ENCODE measurements around the gene FGF3. TPM values are rescaled to one million over a fixed set of nuclear protein-coding genes. Genes with fewer than 3 reads are reported as not detected.

The FGF3 gene
- total RNA-seq, 1 donor from 2014 or later = not detected

- Mint-ChIP-seq H3K4me3 (no peak overlapping the region), H3K9me3 (no peaks in the 10 kb centered on the region), H3K4me1 (ENCODE audit: low read depth) (no peaks in the 10 kb centered on the region), H3K36me3 (ENCODE audit: low read depth) (no peaks in the 10 kb centered on the region), H3K27ac (no peak overlapping the region), H3K27me3 (ENCODE audit: insufficient read depth) (peaks cover 4% of the 10 kb centered on the region)
- intact Hi-C loops (cut with micrococcal nuclease) = no loop called here
- DNase-seq (ENCODE audit: low spot score) = no peak
Measured at GRCh38 chr11:69840371-69841169, 21.4 kb upstream of the FGF3 start.

GRCh38 chr11:69839516-69839915, 20.3 kb upstream of the FGF3 start:
- no peaks in the 10 kb centered on the region for H3K4me1 Mint-ChIP-seq (ENCODE audit: low read depth)
- intact Hi-C loops (cut with micrococcal nuclease) = no loop called here
- H3K27me3 Mint-ChIP-seq (ENCODE audit: insufficient read depth) = peaks cover 5% of the 10 kb centered on the region
- no peak overlapping the region for H3K4me3 Mint-ChIP-seq
- no peak for DNase-seq (ENCODE audit: low spot score)
- H3K27ac Mint-ChIP-seq = no peak overlapping the region
- no peaks in the 10 kb centered on the region for H3K9me3 Mint-ChIP-seq
- H3K36me3 Mint-ChIP-seq (ENCODE audit: low read depth) = no peaks in the 10 kb centered on the region

GRCh38 chr11:69837791-69838190, 18.6 kb upstream of the FGF3 start:
- peaks cover 10% of the 10 kb centered on the region for H3K27me3 Mint-ChIP-seq (ENCODE audit: insufficient read depth)
- intact Hi-C loops (cut with micrococcal nuclease) = no loop called here
- H3K4me3 Mint-ChIP-seq = no peak overlapping the region
- no peak for DNase-seq (ENCODE audit: low spot score)
- no peak overlapping the region for H3K27ac Mint-ChIP-seq
- no peaks in the 10 kb centered on the region for H3K4me1 Mint-ChIP-seq (ENCODE audit: low read depth)
- no peaks in the 10 kb centered on the region for H3K9me3 Mint-ChIP-seq
- no peaks in the 10 kb centered on the region for H3K36me3 Mint-ChIP-seq (ENCODE audit: low read depth)

- Mint-ChIP-seq H3K36me3 (ENCODE audit: low read depth) (no peaks in the 10 kb centered on the region), H3K27me3 (ENCODE audit: insufficient read depth) (peaks cover 21% of the 10 kb centered on the region)
- intact Hi-C loops (cut with micrococcal nuclease) = no loop called here
Measured at GRCh38 chr11:69836401-69836800, 17.2 kb upstream of the FGF3 start.

GRCh38 chr11:69834811-69835800, 15.9 kb upstream of the FGF3 start:
- Mint-ChIP-seq H3K9me3 (no peaks in the 10 kb centered on the region), H3K4me3 (no peak overlapping the region), H3K27me3 (ENCODE audit: insufficient read depth) (peaks cover 21% of the 10 kb centered on the region), H3K4me1 (ENCODE audit: low read depth) (no peaks in the 10 kb centered on the region), H3K27ac (no peak overlapping the region), H3K36me3 (ENCODE audit: low read depth) (no peaks in the 10 kb centered on the region)
- DNase-seq (ENCODE audit: low spot score) = no peak
- intact Hi-C loops (cut with micrococcal nuclease) = no loop called here

More at GRCh38 chr11:69836401-69836800, 17.2 kb upstream of the FGF3 start:
- H3K27ac Mint-ChIP-seq = no peak overlapping the region
- no peak for DNase-seq (ENCODE audit: low spot score)
- no peak overlapping the region for H3K4me3 Mint-ChIP-seq
- no peaks in the 10 kb centered on the region for H3K9me3 Mint-ChIP-seq
- H3K4me1 Mint-ChIP-seq (ENCODE audit: low read depth) = no peaks in the 10 kb centered on the region

- H3K27me3 Mint-ChIP-seq (ENCODE audit: insufficient read depth) = peaks cover 21% of the 10 kb centered on the region
Measured at GRCh38 chr11:69834251-69834650, 15.0 kb upstream of the FGF3 start.

GRCh38 chr11:69832561-69833413, 13.6 kb upstream of the FGF3 start:
- H3K36me3 Mint-ChIP-seq (ENCODE audit: low read depth) = no peaks in the 10 kb centered on the region
- no peak for DNase-seq (ENCODE audit: low spot score)
- no peaks in the 10 kb centered on the region for H3K4me1 Mint-ChIP-seq (ENCODE audit: low read depth)
- H3K27me3 Mint-ChIP-seq (ENCODE audit: insufficient read depth) = peaks cover 25% of the 10 kb centered on the region
- H3K27ac Mint-ChIP-seq = no peak overlapping the region
- no peaks in the 10 kb centered on the region for H3K9me3 Mint-ChIP-seq
- no peak overlapping the region for H3K4me3 Mint-ChIP-seq
- intact Hi-C loops (cut with micrococcal nuclease) = no loop called here

More at GRCh38 chr11:69834251-69834650, 15.0 kb upstream of the FGF3 start:
- H3K9me3 Mint-ChIP-seq = no peaks in the 10 kb centered on the region
- no peak overlapping the region for H3K27ac Mint-ChIP-seq
- DNase-seq (ENCODE audit: low spot score) = no peak
- H3K4me3 Mint-ChIP-seq = no peak overlapping the region
- no peaks in the 10 kb centered on the region for H3K4me1 Mint-ChIP-seq (ENCODE audit: low read depth)
- H3K36me3 Mint-ChIP-seq (ENCODE audit: low read depth) = no peaks in the 10 kb centered on the region
- intact Hi-C loops (cut with micrococcal nuclease) = no loop called here

GRCh38 chr11:69831985-69832384, 12.8 kb upstream of the FGF3 start:
- Mint-ChIP-seq H3K27me3 (ENCODE audit: insufficient read depth) (peaks cover 27% of the 10 kb centered on the region), H3K4me1 (ENCODE audit: low read depth) (no peaks in the 10 kb centered on the region), H3K4me3 (no peak overlapping the region), H3K9me3 (no peaks in the 10 kb centered on the region), H3K36me3 (ENCODE audit: low read depth) (no peaks in the 10 kb centered on the region), H3K27ac (no peak overlapping the region)
- DNase-seq (ENCODE audit: low spot score) = no peak
- intact Hi-C loops (cut with micrococcal nuclease) = no loop called here

GRCh38 chr11:69830086-69830485, 10.9 kb upstream of the FGF3 start:
- intact Hi-C loops (cut with micrococcal nuclease) = no loop called here
- Mint-ChIP-seq H3K36me3 (ENCODE audit: low read depth) (no peaks in the 10 kb centered on the region), H3K9me3 (no peaks in the 10 kb centered on the region), H3K4me1 (ENCODE audit: low read depth) (no peaks in the 10 kb centered on the region), H3K27me3 (ENCODE audit: insufficient read depth) (peaks cover 23% of the 10 kb centered on the region), H3K27ac (no peak overlapping the region), H3K4me3 (no peak overlapping the region)
- no peak for DNase-seq (ENCODE audit: low spot score)

- H3K4me1 Mint-ChIP-seq (ENCODE audit: low read depth) = no peaks in the 10 kb centered on the region
- H3K36me3 Mint-ChIP-seq (ENCODE audit: low read depth) = no peaks in the 10 kb centered on the region
- no peak for DNase-seq (ENCODE audit: low spot score)
- H3K27me3 Mint-ChIP-seq (ENCODE audit: insufficient read depth) = peaks cover 24% of the 10 kb centered on the region
- intact Hi-C loops (cut with micrococcal nuclease) = no loop called here
- H3K9me3 Mint-ChIP-seq = no peaks in the 10 kb centered on the region
- no peak overlapping the region for H3K27ac Mint-ChIP-seq
- H3K4me3 Mint-ChIP-seq = no peak overlapping the region
Measured at GRCh38 chr11:69828971-69829344, 9.7 kb upstream of the FGF3 start.

GRCh38 chr11:69828276-69828970, 9.2 kb upstream of the FGF3 start:
- Mint-ChIP-seq H3K27ac (no peak overlapping the region), H3K9me3 (no peaks in the 10 kb centered on the region), H3K36me3 (ENCODE audit: low read depth) (no peaks in the 10 kb centered on the region), H3K27me3 (ENCODE audit: insufficient read depth) (peaks cover 23% of the 10 kb centered on the region), H3K4me3 (no peak overlapping the region), H3K4me1 (ENCODE audit: low read depth) (no peaks in the 10 kb centered on the region)
- intact Hi-C loops (cut with micrococcal nuclease) = no loop called here
- no peak for DNase-seq (ENCODE audit: low spot score)

GRCh38 chr11:69826773-69827172, 7.6 kb upstream of the FGF3 start:
- intact Hi-C loops (cut with micrococcal nuclease) = no loop called here
- H3K4me3 Mint-ChIP-seq = no peak overlapping the region
- H3K27me3 Mint-ChIP-seq (ENCODE audit: insufficient read depth) = peaks cover 15% of the 10 kb centered on the region
- H3K9me3 Mint-ChIP-seq = no peaks in the 10 kb centered on the region
- H3K36me3 Mint-ChIP-seq (ENCODE audit: low read depth) = no peaks in the 10 kb centered on the region
- no peaks in the 10 kb centered on the region for H3K4me1 Mint-ChIP-seq (ENCODE audit: low read depth)
- no peak for DNase-seq (ENCODE audit: low spot score)
- no peak overlapping the region for H3K27ac Mint-ChIP-seq

Data from activated T-helper 1 cell treated with anti-CD3 and anti-CD28 coated beads, Interleukin-12 subunit alpha, Interleukin-12 subunit beta, Interleukin-2, Interleukin-4 antibody, amounts not matched to agents 30 ng/mL and 10 ng/mL and 1 ng/mL, durations not matched to agents 14 hours and 24 hours and 36 hours (primary cell).